Colonic mucosa (tissue), 4 donors: ENCODE results near the gene CASTOR1. TPM values are rescaled to one million over a fixed set of nuclear protein-coding genes. Genes with fewer than 3 reads are reported as not detected.

Source experiments
- DNase-seq: peaks from one replicate; pipeline ENCODE4 v3.0.0-alpha.2; 2020
- H3K27ac ChIP-seq: fragments of 200-600 bp; one replicate; pipeline ENCODE4 v1.8.0; 2021
- H3K27me3 ChIP-seq: fragments of 200-600 bp; one replicate; pipeline ENCODE4 v1.8.0; 2021
- H3K36me3 ChIP-seq: fragments of 200-600 bp; one replicate; pipeline ENCODE4 v1.8.0; 2021
- H3K4me1 ChIP-seq: fragments of 200-600 bp; one replicate; pipeline ENCODE4 v1.8.0; 2021; ENCODE audit warnings: mild to moderate bottlenecking
- H3K4me3 ChIP-seq: fragments of 200-600 bp; one replicate; pipeline ENCODE4 v1.8.0; 2021
- H3K9ac ChIP-seq, 2 donors: one replicate each; pipeline ENCODE4 v1.7.0; 2013; ENCODE audit warnings: control low read depth in 2 of 2, low read depth in 2 of 2, low read length in 2 of 2
- H3K9me3 ChIP-seq: fragments of 200-600 bp; one replicate; pipeline ENCODE4 v1.8.0; 2021
- CTCF ChIP-seq: fragments of 200-600 bp; IDR thresholded peaks from one replicate; pipeline ENCODE4 v1.8.0; 2022; ENCODE audit warnings: antibody characterized with exemption, mild to moderate bottlenecking
- intact Hi-C: fragments of 100-400 bp; cut with DNase I; formaldehyde crosslinking; loops from one replicate; pipeline ENCODE4 v1.14.1; 2022
- total RNA-seq, 2 donors: library from RNA; stranded (reverse); fragmentation: NEBNext Ultra II Directional in 1 of 2; extraction: Animal tissue kit (Norgen Biotek cat#: 25700) in 1 of 2; gene quantifications; one replicate each; pipeline ENCODE4 v1.2.1, GENCODE V29; 2021
- donor health status: healthy.
- donor health status: DM: no; HTN: no; CAD: no.
- donor health status: DM: no; HTN: no; CAD: no.

CASTOR1 gene
- total RNA-seq, 2 donors from 2014 or later = 4.5 to 5.0 TPM

DNA sequence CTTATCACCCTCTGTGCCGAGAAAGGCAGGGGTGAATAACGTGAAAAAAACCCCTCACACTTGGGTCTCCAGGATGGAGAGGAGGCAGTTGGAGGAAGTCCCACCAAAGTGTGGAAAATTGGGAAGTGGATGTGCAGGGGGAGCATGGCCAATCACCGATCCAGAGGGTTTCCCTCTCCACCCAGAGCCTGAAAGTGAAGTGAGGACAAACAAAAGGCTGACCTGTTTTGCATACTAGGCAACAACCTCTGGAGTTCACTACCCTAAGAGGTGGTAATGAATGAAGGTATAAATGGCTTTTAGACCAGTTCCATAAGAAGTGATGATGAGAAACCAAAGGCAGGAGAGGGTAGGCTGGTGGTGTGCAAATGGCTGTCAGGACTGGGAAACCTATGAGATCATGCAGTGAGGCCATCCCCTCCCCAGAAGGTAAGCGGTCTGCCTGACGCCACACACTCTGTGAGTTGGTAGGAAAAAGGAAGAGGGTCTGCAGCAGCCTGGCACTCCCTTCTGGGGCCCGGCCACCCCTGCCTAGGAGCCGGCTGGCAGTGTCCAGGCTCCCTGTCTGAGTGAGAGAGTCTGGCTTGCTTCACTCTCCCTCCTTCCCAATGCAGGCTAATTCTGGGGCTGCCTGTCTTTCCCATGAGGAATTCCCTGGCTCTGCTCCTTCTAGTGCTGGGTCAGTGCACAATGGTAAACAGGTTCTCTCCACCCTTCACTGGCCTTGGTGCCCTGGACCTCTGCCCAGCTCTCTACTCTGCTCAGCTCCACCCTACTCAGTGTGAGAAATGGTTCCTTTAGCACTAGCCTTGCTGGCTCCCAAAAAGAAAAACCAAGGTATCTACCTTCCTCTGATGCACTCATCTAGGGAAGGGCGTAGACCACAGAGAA lies 21.8 kb upstream of the CASTOR1 start:
- Histone ChIP-seq H3K9ac (peak overlapping the region in 1 of 2 donors; percentile 58), H3K36me3 (no peaks in the 10 kb centered on the region)

DNA sequence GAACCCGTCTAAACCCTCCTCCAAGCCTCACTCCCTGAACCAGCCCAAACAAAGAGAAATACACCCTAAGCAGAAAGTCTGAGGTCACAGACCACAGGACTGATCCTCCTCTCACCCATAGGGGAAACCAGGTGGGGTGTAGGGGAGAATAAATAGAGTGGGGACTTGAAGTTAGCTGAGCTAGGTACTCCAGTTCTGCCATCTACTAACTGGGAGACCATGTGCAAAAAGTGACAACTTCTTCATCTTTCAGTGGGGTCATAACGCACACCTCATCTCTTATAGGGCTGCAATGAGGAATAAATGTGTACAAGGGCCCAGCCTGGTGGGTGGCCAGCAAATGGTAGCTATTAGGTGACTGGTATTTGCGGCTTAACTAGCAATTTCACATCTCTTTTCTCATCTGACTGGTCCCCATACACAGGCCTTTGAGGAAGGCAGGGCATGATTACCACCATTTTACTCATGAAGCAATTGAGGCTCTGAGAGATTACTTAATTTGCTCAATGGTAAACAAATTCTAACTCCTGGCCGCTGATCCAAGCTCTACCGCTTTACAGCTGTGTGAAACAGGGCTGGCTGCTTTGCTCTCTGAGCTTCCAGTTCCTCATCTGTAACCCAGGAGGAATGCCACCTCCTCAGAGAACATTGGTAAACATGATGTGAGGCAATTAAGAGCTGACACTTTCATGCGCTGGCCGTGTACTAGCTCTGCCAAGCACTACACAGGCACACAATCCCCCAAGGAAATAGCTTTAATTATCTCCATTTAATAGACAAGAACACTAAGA lies 20.8 kb upstream of the CASTOR1 start:
- H3K27me3 ChIP-seq = no peaks in the 10 kb centered on the region
- DNase-seq = peak; percentile 73
- H3K4me3 ChIP-seq = no peak overlapping the region
- peaks cover 64% of the 10 kb centered on the region for H3K4me1 ChIP-seq
- intact Hi-C loops = no loop called here
- H3K9ac ChIP-seq = peak overlapping the region; percentile 27 to 58
- no peaks in the 10 kb centered on the region for H3K9me3 ChIP-seq
- H3K36me3 ChIP-seq = no peaks in the 10 kb centered on the region
- H3K27ac ChIP-seq = peak overlapping the region; percentile 84
- TF ChIP-seq CTCF = no peak

More for the DNA sequence above, 21.8 kb upstream of the CASTOR1 start:
- Histone ChIP-seq H3K27ac (peak overlapping the region; percentile 84), H3K9me3 (no peaks in the 10 kb centered on the region), H3K27me3 (no peaks in the 10 kb centered on the region), H3K4me1 (peaks cover 57% of the 10 kb centered on the region), H3K4me3 (no peak overlapping the region)
- intact Hi-C loops = no loop called here
- peak; percentile 83 for DNase-seq
- no peak for TF ChIP-seq CTCF

- H3K9ac ChIP-seq = no peak overlapping the region
- no peaks in the 10 kb centered on the region for H3K27me3 ChIP-seq
- H3K4me3 ChIP-seq = no peak overlapping the region
- H3K9me3 ChIP-seq = no peaks in the 10 kb centered on the region
- no peaks in the 10 kb centered on the region for H3K36me3 ChIP-seq
- peaks cover 64% of the 10 kb centered on the region for H3K4me1 ChIP-seq
- H3K27ac ChIP-seq = no peak overlapping the region
- intact Hi-C loops = no loop called here
- no peak for DNase-seq
- no peak for TF ChIP-seq CTCF
These were observed 19.4 kb upstream of the CASTOR1 start for GRCh38 chr22:30308518-30309230.

DNA sequence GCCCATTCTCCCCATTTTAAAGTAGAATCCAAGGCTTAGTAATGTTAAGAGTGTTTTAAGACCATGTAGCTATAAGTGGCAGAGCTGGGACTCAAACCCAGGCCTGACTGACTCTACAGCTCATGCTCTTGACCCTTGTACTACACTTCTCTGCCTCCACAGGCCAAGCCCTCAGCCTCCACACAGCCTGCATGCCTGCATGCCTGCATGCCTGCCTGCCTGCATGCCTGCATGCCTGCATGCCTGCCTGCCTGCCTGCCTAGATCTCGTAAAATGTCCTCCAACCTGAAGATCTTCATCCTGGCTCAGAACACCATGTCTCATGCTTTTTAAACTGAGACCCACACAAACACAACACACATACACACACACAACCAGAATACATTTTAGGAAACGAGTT lies 18.8 kb upstream of the CASTOR1 start:
- Histone ChIP-seq H3K4me3 (no peak overlapping the region), H3K36me3 (no peaks in the 10 kb centered on the region), H3K9ac (no peak overlapping the region), H3K9me3 (no peaks in the 10 kb centered on the region), H3K27ac (no peak overlapping the region), H3K27me3 (no peaks in the 10 kb centered on the region), H3K4me1 (peaks cover 66% of the 10 kb centered on the region)
- TF ChIP-seq CTCF = no peak
- intact Hi-C loops = no loop called here
- no peak for DNase-seq

GRCh38 chr22:30307041-30307574 lies 17.8 kb upstream of the CASTOR1 start:
- Histone ChIP-seq H3K4me1 (peaks cover 68% of the 10 kb centered on the region), H3K27ac (peak overlapping the region; percentile 67), H3K4me3 (no peak overlapping the region), H3K36me3 (no peaks in the 10 kb centered on the region), H3K27me3 (no peaks in the 10 kb centered on the region), H3K9ac (peak overlapping the region in 1 of 2 donors; percentile 52), H3K9me3 (no peaks in the 10 kb centered on the region)
- no peak for TF ChIP-seq CTCF
- DNase-seq = no peak
- intact Hi-C loops = no loop called here
